Peyer's patch (tissue), 4 donors: ENCODE measurements around the gene CTBP2. TPM values are rescaled to one million over a fixed set of nuclear protein-coding genes. Genes with fewer than 3 reads are reported as not detected.

ENCODE experiments used
- DNase-seq, 3 donors: peaks; one replicate each; pipeline ENCODE4 v3.0.0-alpha.2; 2017 to 2019
- H3K27ac ChIP-seq, 4 donors: fragments of 200-600 bp; sonication (generic); one replicate each; pipeline ENCODE4 v1.5.1; 2016 to 2019
- H3K27me3 ChIP-seq, 2 donors: fragments of 200-600 bp; sonication (generic); one replicate each; pipeline ENCODE4 v1.5.1; 2019
- H3K36me3 ChIP-seq, 3 donors: fragments of 200-600 bp; sonication (generic); one replicate each; pipeline ENCODE4 v1.5.1; 2016 to 2019
- H3K4me1 ChIP-seq, 4 donors: fragments of 200-600 bp; sonication (generic); one replicate each; pipeline ENCODE4 v1.5.1; 2016 to 2019
- H3K4me3 ChIP-seq, 4 donors: fragments of 200-600 bp; sonication (generic); 1 replicate in 3 of 4; 2 replicates in 1 of 4; pipeline ENCODE4 v1.5.1; 2016 to 2019; ENCODE audit warnings: mild to moderate bottlenecking in 1 of 4
- H3K9me3 ChIP-seq, 4 donors: fragments of 200-600 bp; sonication (generic); one replicate each; pipeline ENCODE4 v1.5.1; 2016 to 2019; ENCODE audit warnings: mild to moderate bottlenecking in 1 of 4
- POLR2A ChIP-seq, 2 donors: fragments of 450-650 bp; IDR thresholded peaks; one replicate each; pipeline ENCODE4 v1.5.1; 2017; ENCODE audit warnings: antibody characterized with exemption in 2 of 2, mild to moderate bottlenecking in 2 of 2, moderate library complexity in 2 of 2
- total RNA-seq, 4 donors: library from RNA; depleted of rRNA; stranded (reverse); fragments of >200 nt; gene quantifications; one replicate each; pipeline ENCODE4 v1.1.0, GENCODE V29; 2016
- TF ChIP-seq, protein P1 (sequence below), 6 experiments: fragments of 450-650 bp in 4 of 6; fragments of 200-600 bp in 2 of 6; sonication (generic) in 1 of 6; IDR thresholded peaks; one replicate each; pipeline ENCODE4 v1.5.1; 2017 to 2019; ENCODE audit warnings: antibody characterized with exemption in 6 of 6, mild to moderate bottlenecking in 3 of 6, moderate library complexity in 1 of 6

The CTBP2 gene
- total RNA-seq, 4 donors from 2014 or later: 53.6 to 83.8 (median 64.7) TPM

DNA sequence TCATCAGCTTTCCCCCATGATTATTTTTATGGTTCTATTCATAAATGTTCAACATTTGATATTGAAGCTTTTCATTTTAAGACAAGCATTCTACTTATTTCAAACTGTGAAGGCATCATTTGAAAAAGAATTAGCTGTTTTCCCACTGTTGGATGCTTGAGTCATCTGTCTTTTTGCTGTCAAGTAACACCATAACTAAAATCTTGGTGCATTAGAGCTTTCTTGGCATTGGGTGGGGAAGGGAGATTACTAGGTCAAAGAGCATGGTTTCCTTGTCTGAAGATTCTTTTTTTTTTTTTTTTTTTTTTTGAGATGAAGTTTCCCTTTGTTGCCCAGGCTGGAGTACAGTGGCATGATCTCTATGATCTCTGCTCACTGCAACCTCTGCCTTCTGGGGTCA lies 68.5 kb downstream of the CTBP2 start:
- Histone ChIP-seq H3K27me3 (no peaks in the 10 kb centered on the region), H3K27ac (no peak overlapping the region), H3K36me3 (peaks cover 0 to 13% (median 0%) of the 10 kb centered on the region in 3 donors), H3K4me3 (no peak overlapping the region), H3K9me3 (no peaks in the 10 kb centered on the region), H3K4me1 (peaks cover 0 to 12% (median 2%) of the 10 kb centered on the region in 4 donors)
- TF ChIP-seq, protein P1, sequence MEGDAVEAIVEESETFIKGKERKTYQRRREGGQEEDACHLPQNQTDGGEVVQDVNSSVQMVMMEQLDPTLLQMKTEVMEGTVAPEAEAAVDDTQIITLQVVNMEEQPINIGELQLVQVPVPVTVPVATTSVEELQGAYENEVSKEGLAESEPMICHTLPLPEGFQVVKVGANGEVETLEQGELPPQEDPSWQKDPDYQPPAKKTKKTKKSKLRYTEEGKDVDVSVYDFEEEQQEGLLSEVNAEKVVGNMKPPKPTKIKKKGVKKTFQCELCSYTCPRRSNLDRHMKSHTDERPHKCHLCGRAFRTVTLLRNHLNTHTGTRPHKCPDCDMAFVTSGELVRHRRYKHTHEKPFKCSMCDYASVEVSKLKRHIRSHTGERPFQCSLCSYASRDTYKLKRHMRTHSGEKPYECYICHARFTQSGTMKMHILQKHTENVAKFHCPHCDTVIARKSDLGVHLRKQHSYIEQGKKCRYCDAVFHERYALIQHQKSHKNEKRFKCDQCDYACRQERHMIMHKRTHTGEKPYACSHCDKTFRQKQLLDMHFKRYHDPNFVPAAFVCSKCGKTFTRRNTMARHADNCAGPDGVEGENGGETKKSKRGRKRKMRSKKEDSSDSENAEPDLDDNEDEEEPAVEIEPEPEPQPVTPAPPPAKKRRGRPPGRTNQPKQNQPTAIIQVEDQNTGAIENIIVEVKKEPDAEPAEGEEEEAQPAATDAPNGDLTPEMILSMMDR (IDR thresholded peaks at IDR 0.05): no peak
- no peak for TF ChIP-seq POLR2A (IDR thresholded peaks at IDR 0.05)
- no peak for DNase-seq

DNA sequence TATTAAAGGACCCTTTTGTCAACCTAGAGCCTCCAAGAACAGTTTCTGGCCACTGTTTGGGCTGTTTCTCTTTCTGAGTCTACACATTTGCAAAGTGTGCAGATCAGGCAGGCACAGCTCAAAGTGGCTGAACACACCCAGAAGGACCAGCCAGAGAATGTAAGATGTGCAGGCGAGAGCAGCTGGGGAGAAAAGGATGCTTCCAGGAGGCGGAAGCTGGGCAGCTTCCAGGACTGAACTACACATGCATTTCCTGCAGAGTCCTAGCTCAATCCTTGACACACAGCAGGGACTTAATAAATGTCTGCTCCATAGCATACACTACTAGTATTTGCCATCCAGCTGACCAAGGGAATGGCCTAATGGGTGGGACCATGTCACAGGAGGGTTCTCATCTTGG lies 70.9 kb downstream of the CTBP2 start:
- peak in 1 of 3 donors; percentile 2 for DNase-seq
- Histone ChIP-seq H3K4me1 (peaks cover 0 to 4% (median 0%) of the 10 kb centered on the region in 4 donors), H3K36me3 (peaks cover 0 to 17% (median 0%) of the 10 kb centered on the region in 3 donors), H3K9me3 (no peaks in the 10 kb centered on the region), H3K4me3 (no peak overlapping the region), H3K27ac (no peak overlapping the region), H3K27me3 (no peaks in the 10 kb centered on the region)
- no peak for TF ChIP-seq POLR2A (IDR thresholded peaks at IDR 0.05)
- TF ChIP-seq, protein P1 (IDR thresholded peaks at IDR 0.05): no peak

DNA sequence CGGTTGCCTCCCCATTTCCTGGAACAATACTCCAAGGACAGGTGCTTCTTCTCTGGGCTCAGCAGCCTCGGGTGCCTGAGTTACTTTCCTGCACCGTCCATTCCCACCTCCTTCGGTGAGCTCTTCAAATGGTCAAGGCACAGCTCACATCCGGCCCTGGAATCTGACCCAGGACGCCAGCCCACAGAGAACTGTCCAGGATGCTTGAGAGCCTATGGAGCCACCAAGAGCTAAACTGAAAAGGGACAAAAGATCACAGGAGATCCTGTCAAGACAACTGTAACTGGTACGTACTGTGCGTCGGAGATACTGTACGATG lies 72.5 kb downstream of the CTBP2 start:
- H3K27me3 ChIP-seq: no peaks in the 10 kb centered on the region
- no peak overlapping the region for H3K27ac ChIP-seq
- no peak for DNase-seq
- no peak for TF ChIP-seq POLR2A (IDR thresholded peaks at IDR 0.05)
- TF ChIP-seq, protein P1 (IDR thresholded peaks at IDR 0.05): no peak
- no peaks in the 10 kb centered on the region for H3K9me3 ChIP-seq
- peaks cover 0 to 17% (median 0%) of the 10 kb centered on the region in 3 donors for H3K36me3 ChIP-seq
- H3K4me3 ChIP-seq: no peak overlapping the region
- peaks cover 0 to 9% (median under 1%) of the 10 kb centered on the region in 4 donors for H3K4me1 ChIP-seq

DNA sequence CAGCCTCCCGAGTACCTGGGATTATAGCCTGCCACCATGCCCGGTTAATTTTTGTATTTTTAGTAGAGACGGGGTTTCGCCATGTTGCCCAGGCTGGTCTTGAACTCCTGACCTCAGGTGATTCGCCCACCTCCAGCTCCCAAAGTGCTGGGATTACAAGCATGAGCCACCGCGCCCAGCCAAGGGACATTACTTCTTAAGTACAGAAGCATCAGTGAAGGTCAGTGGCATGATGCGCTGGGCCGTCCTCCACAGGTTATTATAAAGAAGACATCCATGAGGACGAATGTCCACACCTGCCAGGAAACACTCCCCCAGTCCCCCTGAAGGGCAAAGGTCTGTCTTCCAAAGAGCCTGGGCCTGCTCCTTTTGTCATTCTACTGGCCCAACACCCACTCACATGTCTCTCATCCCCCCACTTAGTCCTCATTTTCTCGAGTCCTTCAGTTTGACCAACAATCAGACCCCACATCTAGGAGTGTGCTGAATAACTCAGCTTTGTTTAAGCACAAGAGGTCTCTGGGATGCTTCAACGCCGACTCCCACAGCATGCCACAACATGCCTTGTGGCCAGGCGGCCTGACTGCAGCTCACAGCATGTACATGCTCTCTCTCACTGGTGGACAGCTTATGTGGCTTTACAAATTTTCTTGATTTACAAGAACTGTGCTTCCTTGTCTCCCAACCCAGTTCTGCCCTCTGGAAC lies 73.0 kb downstream of the CTBP2 start:
- Histone ChIP-seq H3K9me3 (no peaks in the 10 kb centered on the region), H3K27ac (no peak overlapping the region), H3K27me3 (no peaks in the 10 kb centered on the region), H3K4me1 (peaks cover 0 to 9% (median 0%) of the 10 kb centered on the region in 4 donors), H3K36me3 (peaks cover 0 to 17% (median 0%) of the 10 kb centered on the region in 3 donors), H3K4me3 (no peak overlapping the region)
- DNase-seq: no peak
- TF ChIP-seq POLR2A (IDR thresholded peaks at IDR 0.05): no peak
- TF ChIP-seq, protein P1 (IDR thresholded peaks at IDR 0.05): no peak

DNA sequence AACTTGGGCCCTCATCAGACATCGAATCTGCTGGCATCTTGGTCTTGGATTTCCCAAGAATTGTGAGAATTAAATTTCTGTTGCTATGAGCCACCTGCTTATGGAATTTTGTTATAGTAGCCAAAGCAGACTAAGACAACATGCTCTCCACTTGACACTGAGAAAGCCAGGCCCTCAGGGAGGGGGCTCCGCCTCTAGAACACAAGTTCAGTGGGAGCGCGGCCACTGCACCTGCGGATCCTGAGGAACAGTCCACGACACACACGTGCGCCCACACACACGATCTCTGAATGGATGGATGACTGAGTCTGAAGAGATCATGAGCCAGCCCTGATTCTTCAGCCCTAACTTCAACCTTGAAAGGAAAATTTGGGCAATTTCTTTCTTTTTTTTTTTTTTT lies 73.7 kb downstream of the CTBP2 start:
- no peak overlapping the region for H3K27ac ChIP-seq
- H3K9me3 ChIP-seq: no peaks in the 10 kb centered on the region
- H3K4me3 ChIP-seq: no peak overlapping the region
- peaks cover 0 to 9% (median 0%) of the 10 kb centered on the region in 4 donors for H3K4me1 ChIP-seq
- no peaks in the 10 kb centered on the region for H3K27me3 ChIP-seq
- H3K36me3 ChIP-seq: peaks cover 0 to 22% (median 0%) of the 10 kb centered on the region in 3 donors
- DNase-seq: no peak
- TF ChIP-seq, protein P1 (IDR thresholded peaks at IDR 0.05): no peak
- TF ChIP-seq POLR2A (IDR thresholded peaks at IDR 0.05): no peak
